Activated CD4-positive, alpha-beta T cell treated with anti-CD3 and anti-CD28 coated beads, Interleukin-2, amount 50 U/mL, for 24 hours (primary cell): ENCODE measurements around the gene BCL10.

Source experiments
- DNase-seq, 2 donors: peaks; one replicate each; pipeline ENCODE4 v3.0.0-alpha.2; 2020; ENCODE audit warnings: low read depth in 1 of 2, low spot score in 1 of 2

BCL10 gene

DNA sequence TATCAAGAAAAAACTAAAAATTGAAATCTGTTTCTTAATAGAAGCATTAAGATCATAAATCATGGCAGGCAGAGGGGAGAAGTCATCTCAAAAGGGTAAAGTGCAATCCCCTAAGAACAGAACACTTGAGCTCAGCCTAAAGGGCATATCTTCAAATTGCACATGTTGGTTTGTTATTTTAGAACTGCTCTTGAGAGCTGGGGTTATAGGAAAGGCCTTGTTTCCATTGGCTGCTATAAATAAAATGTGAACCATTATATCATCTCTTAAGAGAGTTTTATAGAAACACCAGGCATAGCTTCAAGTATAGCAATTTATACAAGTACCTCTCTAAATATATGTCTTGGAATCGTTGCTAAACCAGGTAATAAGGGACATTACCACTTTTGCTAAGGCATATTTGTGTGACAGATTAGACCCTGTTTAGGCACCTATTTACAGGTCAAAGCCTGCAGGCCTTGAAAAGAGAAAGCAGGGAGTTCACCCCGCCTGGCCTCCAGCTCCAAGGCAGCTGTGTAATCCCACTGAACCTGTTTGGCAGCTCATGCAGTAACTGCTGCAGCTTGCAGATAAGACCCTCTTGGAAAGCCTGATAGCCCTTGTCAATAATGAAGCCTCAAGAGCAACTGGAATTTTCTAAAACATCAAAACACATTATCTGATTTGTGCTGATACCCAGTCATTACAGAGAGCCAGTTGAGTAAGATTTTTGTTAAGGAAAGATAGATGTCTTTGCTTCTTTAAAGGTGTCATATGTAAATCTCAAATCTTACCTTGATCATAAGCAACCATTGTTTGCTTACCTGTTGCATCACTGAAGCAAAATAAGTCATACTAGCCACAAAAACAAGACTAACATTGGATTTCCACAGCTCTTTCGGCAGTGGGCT, 51.5 kb downstream of the BCL10 start:
- DNase-seq: no peak

DNA sequence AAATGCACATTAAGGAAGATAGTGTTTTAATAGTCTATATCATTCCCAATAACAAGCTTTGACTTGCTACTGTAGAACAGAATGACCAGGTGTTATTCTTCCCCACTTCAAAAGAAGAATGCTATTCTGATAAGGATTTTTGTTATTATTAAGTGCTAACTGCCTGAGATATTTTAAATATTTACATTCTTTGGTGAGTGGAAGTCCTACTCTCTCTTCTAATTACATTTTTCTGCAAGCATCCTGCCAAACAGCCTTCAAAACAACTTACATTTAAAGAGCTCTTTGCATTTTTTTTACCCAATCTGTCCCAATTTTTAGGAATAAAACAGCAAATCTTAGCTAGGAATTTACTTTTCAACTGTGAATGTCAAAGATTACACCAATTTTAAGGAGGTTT, 52.1 kb downstream of the BCL10 start:
- DNase-seq: no peak

DNA sequence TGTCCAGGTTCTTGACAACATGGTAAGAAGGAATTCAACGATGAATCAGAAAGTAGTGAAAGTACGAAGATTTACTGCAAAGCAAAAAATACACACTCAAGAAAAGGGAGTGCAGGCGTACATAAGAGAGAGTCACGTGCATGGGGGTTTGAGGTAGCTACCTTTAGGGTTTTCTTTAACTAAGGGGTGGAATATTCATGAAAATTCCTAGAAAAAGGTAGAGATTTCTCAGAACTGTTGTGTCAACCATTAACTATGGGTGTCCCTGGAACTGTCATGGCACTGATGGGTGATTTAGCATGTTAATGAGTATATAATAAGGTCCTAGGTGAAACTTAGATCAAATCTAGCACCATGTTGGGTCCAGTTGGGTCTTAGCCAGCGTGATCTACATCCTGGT, 53.1 kb downstream of the BCL10 start:
- no peak for DNase-seq

DNA sequence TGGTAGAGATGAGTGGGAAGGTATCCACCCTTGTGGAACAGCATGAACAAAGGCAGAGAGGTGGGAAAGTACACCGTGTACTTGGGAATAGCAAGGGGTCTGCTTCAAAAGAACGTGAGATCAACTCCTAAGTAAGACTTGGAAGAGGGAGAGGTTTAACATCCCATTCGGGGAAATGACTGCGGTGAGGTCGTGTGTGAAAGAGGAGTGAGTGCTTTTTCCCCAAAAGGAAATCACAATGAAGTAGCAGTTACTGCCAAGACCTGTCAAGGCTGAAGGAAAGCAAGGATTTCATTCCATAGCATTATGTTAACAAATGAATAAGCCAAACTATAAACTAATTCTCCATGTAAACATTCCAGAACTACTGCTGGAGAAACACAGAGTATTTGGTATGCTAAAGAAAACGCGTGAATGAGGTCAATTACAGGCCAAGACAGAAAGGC, 55.7 kb downstream of the BCL10 start:
- no peak for DNase-seq

DNA sequence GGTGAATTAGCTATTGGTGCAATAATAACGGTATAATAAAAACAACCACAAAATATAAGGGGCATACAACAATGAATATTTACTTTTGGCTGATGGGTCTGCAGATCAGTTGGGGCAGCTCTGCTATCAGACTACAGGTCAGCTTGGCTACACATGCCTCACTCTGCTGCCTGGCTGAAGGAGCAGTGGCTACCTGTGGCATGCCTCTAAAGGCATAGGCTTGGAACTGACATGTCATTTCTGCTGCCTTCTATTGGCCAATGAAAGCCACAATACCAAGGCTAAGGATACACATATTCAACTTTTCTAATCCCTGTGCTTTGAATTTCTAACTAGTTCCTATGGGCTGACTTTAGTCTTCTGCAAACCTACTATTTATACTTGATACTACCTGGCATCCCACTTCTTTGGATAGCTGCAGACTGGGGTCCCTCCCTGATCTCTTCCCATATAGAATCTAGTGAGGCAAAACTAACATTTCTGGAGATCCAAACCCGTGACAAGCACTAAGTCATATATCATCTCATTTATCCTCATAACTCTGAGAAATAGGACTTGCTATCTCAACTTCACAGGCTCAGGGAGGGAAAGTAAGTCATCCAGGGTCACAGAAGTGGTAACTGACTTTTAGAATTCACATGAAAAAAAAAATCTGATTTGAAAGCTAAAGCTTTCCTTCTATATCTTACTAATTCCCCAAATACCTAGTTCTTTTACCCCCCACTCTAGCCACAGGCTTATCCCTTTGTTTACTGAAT, 56.4 kb downstream of the BCL10 start:
- no peak for DNase-seq

DNA sequence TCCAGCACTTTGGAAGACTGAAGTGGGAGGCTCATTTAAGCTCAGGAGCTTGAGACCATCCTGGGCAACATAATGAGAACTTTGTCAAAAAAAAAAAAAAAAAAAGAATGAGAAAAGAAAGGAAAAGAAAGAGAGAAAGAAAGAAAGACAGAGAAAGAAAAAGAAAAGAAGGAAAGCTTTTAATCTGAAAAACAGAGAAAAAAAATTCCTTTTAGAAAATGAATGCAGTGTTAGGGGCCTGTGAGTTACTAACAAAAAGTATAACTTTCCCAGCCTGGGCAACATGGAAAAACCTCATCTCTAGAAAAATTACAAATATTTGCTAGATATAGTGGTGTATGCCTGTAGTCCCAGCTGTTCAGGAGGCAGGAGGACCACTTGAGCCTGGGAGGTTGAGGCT, 59.7 kb downstream of the BCL10 start:
- no peak for DNase-seq
